SJCRH30 (cell line): Measurements from ENCODE around the gene KRTAP3-2. TPM values are rescaled to one million over a fixed set of nuclear protein-coding genes. Genes with fewer than 3 reads are reported as not detected.
A peak's percentile ranks its signal among the peaks of the same experiment; 100 is the strongest.
"Not testable (repeated sequence)": the region's sequence is repeated elsewhere in the genome, so short reads cannot be mapped to it uniquely, and the experiment has no call there.

Experiments used
- DNase-seq, 2 experiments: peaks; one replicate each; pipeline ENCODE4 v3.0.0-alpha.2; 2015 to 2020
- H3K27ac ChIP-seq: fragments of 250-450 bp; sonication (Bioruptor Pico); 2 replicates; pipeline ENCODE4 v1.5.1; 2020; ENCODE audit warnings: mild to moderate bottlenecking, moderate library complexity
- H3K27me3 ChIP-seq: fragments of 250-450 bp; sonication (Bioruptor Pico); 2 replicates; pipeline ENCODE4 v1.5.1; 2020; ENCODE audit warnings: mild to moderate bottlenecking, moderate library complexity
- H3K36me3 ChIP-seq: fragments of 250-450 bp; sonication (Bioruptor Pico); 2 replicates; pipeline ENCODE4 v1.5.1; 2020; ENCODE audit warnings: mild to moderate bottlenecking, moderate library complexity
- H3K4me1 ChIP-seq: fragments of 250-450 bp; sonication (Bioruptor Pico); 2 replicates; pipeline ENCODE4 v1.5.1; 2020; ENCODE audit warnings: mild to moderate bottlenecking, moderate library complexity
- H3K4me3 ChIP-seq: fragments of 250-450 bp; sonication (Bioruptor Pico); 2 replicates; pipeline ENCODE4 v1.5.1; 2020; ENCODE audit warnings: mild to moderate bottlenecking, moderate library complexity
- H3K9me3 ChIP-seq: fragments of 250-450 bp; sonication (Bioruptor Pico); replicated peaks from 2 replicates; pipeline ENCODE4 v1.5.1; 2020; ENCODE audit warnings: mild to moderate bottlenecking, moderate library complexity
- total RNA-seq: library from RNA; depleted of rRNA; stranded (reverse); fragments of >200 nt; shearing (Covaris generic); gene quantifications from 2 replicates; pipeline ENCODE4 v1.2.3, GENCODE V29; 2014; rRNA removed

KRTAP3-2 gene
- not detected in 2 replicates for total RNA-seq

DNA sequence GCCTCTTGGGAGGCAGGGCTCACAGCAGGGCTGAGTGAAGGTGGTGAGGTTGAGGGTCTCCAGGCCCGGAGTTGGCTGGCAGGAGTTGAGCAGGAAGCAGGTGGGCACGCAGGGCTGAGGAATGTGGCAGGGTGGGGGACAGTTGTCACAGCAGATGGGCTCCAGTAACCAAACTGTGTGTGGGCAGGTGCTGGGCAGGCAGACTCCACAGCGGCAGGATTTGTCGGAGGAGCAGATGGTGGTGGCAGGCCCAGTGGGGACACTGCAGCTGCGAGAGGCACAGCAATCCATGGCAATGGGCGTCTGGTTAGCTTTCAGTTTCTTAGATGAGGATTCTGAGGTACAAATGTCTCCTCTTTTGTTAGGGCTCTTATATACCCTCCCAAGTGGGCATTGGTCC is at the start of gene KRTAP3-2:
Gene KRTAP3-2 (minus strand): TSS at position 344 of the 400 bp plus-strand sequence. CDS start 53 bp downstream, at position 291.
- not testable (repeated sequence) for H3K27me3 ChIP-seq, DNase-seq, H3K27ac ChIP-seq, H3K4me1 ChIP-seq, H3K9me3 ChIP-seq, H3K4me3 ChIP-seq, H3K36me3 ChIP-seq

DNA sequence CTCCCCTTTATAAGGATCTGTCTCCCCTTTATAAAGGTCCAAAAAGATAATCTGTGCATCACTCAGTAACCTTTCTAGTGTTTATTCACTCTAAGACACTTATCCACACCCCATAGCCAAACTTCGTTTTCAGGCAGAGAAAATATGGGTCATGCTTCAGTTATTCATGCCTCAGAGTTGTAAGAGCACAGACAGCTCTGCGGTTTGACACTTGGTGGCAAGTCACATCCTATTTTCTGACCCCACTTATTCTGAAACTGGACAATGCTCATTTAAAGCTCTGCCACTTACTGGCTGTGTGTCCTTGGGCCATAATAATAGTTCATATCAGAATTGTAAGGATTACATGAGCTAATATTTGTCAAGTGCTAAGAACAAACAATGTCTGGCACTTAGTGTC is 49.4 kb upstream of the KRTAP3-2 start:
- Histone ChIP-seq H3K36me3 (no peaks in the 10 kb centered on the region), H3K9me3 (no peaks in the 10 kb centered on the region), H3K4me3 (no peak overlapping the region), H3K27ac (no peak overlapping the region), H3K27me3 (no peaks in the 10 kb centered on the region), H3K4me1 (peaks cover 3% of the 10 kb centered on the region)
- DNase-seq = no peak

DNA sequence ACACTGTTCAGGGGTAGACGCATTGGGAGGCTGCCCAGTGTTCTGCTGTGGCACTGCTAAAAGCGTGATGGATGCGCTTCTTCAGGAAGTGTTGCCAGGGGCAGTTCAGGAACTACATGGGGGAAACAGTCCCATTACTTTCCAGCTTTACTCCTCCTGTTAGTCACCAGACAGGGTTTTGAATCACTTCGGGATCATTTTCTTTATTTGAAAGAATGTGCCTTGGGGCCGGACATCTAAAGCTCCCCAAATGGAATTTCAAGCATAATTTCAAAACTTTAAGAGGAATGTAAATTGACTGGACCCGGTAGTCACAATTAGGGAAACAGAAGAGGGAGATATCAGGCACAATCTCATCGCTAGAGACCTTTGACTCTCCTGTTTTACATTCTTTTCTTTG is 48.7 kb upstream of the KRTAP3-2 start:
- Histone ChIP-seq H3K27ac (no peak overlapping the region), H3K4me3 (no peak overlapping the region), H3K9me3 (no peaks in the 10 kb centered on the region), H3K4me1 (peaks cover 3% of the 10 kb centered on the region), H3K27me3 (no peaks in the 10 kb centered on the region), H3K36me3 (no peaks in the 10 kb centered on the region)
- no peak for DNase-seq

DNA sequence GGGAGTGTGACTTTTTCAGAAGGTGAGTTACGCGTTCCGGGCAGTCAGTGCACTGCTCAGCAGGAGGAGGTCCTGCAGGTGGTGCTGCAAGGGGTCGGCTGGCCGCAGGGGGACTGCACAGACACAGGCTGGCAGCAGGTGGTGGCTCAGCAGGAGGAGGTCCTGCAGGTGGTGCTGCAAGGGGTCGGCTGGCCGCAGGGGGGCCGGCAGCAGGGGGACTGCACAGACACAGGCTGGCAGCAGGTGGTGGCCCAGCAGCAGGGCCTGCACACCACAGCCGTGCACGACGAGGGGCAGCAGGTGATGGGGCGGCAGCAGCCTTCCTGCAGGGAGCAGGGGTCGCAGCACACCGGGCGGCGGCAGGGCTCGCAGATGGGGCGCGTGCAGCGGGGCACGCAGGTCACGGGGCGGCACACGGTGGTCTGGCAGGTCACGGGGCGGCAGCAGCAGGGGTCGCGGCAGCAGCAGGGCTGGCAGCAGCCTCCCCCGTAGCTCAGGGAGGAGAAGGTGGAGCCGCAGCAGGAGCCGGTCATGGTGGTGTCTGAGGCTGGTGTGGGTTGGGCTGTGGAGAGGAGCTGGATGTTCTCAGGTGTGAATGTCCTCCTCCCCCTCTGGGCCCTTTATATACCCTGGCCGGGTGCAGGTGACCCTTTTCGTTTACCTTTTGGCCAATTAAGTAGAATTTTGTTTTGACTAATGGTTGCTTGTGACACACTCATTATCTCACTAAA is 47.2 kb upstream of the KRTAP3-2 start, which contains the start of gene KRTAP2-1:
Gene KRTAP2-1 (minus strand): TSS at position 582 of the 731 bp plus-strand sequence. CDS start 49 bp downstream, at position 533.
- DNase-seq, H3K4me1 ChIP-seq, H3K36me3 ChIP-seq, H3K4me3 ChIP-seq, H3K27me3 ChIP-seq, H3K9me3 ChIP-seq, H3K27ac ChIP-seq: not testable (repeated sequence)

DNA sequence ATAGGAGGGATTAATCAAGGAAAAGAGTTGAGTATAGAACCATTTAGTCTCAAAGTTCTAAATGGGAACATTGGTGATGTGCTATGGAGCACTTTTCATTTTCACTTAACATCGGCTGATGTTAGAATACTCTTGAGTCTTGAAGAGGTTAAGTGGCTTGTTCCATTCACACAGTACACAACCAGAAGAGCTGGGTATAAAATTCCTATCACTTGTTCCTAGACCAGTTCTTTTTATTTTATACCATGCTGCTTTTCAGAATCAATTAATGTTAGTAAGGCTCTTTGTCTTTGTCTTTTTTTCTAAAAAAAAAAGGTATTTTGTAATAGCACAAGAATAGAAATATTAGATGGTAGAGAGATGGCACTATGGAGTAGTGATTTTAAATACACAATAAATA is 43.2 kb upstream of the KRTAP3-2 start:
- H3K9me3 ChIP-seq = peaks cover 7% of the 10 kb centered on the region; the same call in 1 of the 2 replicates
- no peak overlapping the region for H3K4me3 ChIP-seq

DNA sequence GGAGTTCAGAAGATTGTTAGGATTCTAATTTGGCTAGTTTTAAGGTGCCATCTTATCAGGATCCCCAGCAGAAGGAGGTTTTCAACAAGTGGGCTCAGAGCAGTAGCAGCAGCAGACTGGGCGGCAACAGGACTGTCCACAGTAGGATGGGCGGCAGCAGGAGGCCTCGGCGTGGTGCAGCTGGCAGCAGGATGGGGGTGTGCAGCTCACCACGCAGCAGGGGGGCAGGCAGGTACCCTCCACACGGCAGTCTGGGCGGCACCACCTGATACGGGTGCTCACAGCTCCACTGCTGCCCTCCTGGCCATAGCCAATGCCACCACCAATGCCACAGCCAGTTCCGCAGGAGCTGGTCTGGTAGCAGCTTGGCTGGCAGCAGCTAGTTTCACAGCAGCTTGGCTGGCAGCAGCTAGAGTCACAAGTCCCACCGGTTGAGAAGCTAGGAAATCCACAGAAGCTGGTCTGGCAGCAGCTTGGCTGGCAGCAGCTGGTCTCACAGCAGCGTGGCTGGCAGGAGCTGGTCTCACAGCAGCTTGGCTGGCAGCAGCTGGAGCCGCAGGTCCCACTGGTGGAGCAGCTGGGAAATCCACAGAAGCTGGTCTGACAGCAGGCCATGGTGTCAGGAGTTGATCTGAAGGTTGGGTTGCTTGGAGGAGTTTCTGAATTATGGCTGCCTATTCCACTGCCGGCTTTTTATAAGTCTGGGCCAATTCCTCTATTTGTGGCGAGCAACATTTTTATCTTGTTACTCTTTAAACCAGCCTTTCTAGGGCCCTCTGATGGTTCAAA is 41.3 kb upstream of the KRTAP3-2 start, which contains the start of gene KRTAP1-1:
Gene KRTAP1-1 (minus strand): TSS at position 668 of the 789 bp plus-strand sequence. CDS start 53 bp downstream, at position 615.
- H3K4me3 ChIP-seq, H3K36me3 ChIP-seq, H3K27ac ChIP-seq, H3K27me3 ChIP-seq, H3K9me3 ChIP-seq, H3K4me1 ChIP-seq: not testable (repeated sequence)
- peak; percentile 18 to 25 for DNase-seq

More for the DNA sequence above, 43.2 kb upstream of the KRTAP3-2 start:
- Histone ChIP-seq H3K4me1 (no peaks in the 10 kb centered on the region; the same call in 1 of the 2 replicates), H3K36me3 (no peaks in the 10 kb centered on the region), H3K27ac (no peak overlapping the region), H3K27me3 (no peaks in the 10 kb centered on the region)
- no peak for DNase-seq

DNA sequence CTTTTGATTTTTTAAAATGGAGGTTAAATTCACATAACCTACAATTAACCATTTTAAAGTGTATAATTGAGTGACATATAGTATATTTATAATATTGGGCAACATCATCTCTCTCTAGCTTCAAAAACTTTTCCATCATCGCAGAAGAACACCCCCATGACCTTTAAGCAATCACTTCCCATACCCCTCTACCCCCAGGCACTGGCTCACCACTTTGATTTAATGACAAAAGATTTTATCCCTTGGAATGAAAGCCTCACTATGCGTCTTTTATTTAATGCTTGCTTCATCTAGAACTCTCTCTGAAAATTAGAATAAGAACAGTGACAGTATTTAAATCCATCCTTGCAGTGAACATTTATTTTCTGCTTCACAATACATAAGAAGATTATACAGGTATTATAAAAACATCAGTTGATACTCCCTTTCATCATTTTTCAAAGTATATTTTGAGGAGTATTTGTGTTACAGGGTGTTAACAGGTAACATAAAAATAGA is 38.2 kb upstream of the KRTAP3-2 start:
- no peaks in the 10 kb centered on the region; the same call in 1 of the 2 replicates for H3K4me1 ChIP-seq
- DNase-seq = no peak

DNA sequence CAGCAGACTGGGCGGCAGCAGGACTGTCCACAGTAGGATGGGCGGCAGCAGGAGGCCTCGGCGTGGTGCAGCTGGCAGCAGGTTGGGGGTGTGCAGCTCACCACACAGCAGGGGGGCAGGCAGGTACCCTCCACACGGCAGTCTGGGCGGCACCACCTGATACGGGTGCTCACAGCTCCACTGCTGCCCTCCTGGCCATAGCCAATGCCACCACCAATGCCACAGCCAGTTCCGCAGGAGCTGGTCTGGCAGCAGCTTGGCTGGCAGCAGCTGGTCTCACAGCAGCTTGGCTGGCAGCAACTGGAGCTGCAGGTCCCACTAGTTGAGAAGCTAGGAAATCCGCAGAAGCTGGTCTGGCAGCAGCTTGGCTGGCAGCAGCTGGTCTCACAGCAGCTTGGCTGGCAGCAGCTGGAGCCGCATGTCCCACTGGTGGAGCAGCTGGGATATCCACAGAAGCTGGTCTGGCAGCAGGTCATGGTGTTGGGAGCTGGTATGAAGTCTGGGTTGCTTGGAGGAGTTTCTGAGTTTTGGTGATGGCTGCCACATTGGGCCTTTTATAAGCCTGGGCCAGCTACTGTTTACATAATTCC is 34.7 kb upstream of the KRTAP3-2 start, which contains the start of gene KRTAP1-3:
Gene KRTAP1-3 (minus strand): TSS at position 529 of the 590 bp plus-strand sequence. CDS start 53 bp downstream, at position 476.
- not testable (repeated sequence) for H3K27ac ChIP-seq, H3K4me1 ChIP-seq, H3K9me3 ChIP-seq, H3K27me3 ChIP-seq, H3K36me3 ChIP-seq, H3K4me3 ChIP-seq
- DNase-seq = peak; percentile 25 to 32

More for the DNA sequence above, 38.2 kb upstream of the KRTAP3-2 start:
- Histone ChIP-seq H3K36me3 (no peaks in the 10 kb centered on the region), H3K9me3 (peaks cover 2% of the 10 kb centered on the region; the same call in 1 of the 2 replicates), H3K4me3 (no peak overlapping the region), H3K27ac (no peak overlapping the region), H3K27me3 (no peaks in the 10 kb centered on the region)

DNA sequence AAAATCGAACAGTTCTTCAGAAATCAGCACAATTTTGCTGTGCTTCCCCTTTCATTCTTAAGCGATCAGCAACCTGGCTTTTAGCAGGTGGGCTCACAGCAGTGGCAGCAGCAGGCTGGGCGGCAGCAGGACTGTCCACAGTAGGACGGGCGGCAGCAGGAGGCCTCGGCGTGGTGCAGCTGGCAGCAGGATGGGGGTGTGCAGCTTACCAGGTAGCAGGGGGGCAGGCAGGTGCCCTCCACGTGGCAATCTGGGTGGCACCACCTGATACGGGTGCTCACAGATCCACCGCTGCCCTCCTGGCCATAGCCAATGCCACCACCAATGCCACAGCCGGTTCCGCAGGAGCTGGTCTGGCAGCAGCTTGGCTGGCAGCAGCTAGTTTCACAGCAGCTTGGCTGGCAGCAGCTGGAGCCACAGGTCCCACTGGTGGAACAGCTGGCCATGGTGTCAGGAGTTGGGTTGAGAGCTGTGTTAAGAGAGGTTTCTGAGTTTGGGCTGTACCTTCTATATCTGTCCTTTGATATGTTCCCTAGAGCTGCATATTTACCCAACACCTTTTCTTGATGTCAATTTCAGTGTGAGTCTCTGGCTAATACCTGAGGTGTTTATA is 30.0 kb upstream of the KRTAP3-2 start, which contains the start of gene KRTAP1-4:
Gene KRTAP1-4 (minus strand): TSS at position 563 of the 613 bp plus-strand sequence. CDS start 117 bp downstream, at position 446.
- no peak for DNase-seq
- no peaks in the 10 kb centered on the region; the same call in 1 of the 2 replicates for H3K4me1 ChIP-seq
- no peaks in the 10 kb centered on the region for H3K36me3 ChIP-seq
- no peak within 1 kb of the TSS for H3K4me3 ChIP-seq
- no peak within 1 kb of the TSS for H3K27ac ChIP-seq
- H3K9me3 ChIP-seq = no peaks in the 10 kb centered on the region
- H3K27me3 ChIP-seq = no peaks in the 10 kb centered on the region

DNA sequence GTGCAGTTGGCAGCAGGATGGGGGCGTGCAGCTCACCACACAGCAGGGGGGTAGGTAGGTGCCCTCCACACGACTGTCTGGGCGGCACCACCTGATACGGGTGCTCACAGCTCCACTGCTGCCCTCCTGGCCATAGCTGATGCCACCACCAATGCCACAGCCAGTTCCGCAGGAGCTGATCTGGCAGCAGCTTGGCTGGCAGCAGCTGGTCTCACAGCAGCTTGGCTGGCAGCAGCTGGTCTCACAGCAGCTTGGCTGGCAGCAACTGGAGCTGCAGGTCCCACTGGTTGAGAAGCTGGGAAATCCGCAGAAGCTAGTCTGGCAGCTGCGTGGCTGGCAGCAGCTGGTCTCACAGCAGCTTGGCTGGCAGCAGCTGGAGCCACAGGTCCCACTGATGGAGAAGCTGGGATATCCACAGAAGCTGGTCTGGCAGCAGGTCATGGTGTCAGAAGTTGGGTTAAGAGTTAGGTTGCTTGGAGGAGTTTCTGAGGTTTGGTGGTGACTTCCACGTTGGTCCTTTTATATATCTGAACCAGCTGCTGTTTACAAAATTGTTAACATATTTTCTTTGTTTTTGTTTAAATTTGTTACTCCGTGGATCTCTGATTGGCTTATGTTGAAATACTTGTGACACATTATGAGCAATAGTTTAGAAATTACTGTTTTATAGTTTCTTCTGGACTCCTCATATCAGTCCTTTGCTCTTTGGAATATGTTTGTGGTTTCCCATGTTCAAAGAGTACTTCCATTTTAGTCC is 27.2 kb upstream of the KRTAP3-2 start, which contains the start of gene KRTAP1-5:
Gene KRTAP1-5 (minus strand): TSS at position 494 of the 757 bp plus-strand sequence. CDS start 53 bp downstream, at position 441.
- H3K9me3 ChIP-seq = 0 out of 2 replicates have a peak, but pooled peaks cover 5% of the 10 kb centered on the region
- no peaks in the 10 kb centered on the region for H3K4me1 ChIP-seq
- peak; percentile 24 to 36 for DNase-seq
- H3K4me3 ChIP-seq = no peak within 1 kb of the TSS
- no peaks in the 10 kb centered on the region for H3K36me3 ChIP-seq
- no peaks in the 10 kb centered on the region for H3K27me3 ChIP-seq
- no peak within 1 kb of the TSS for H3K27ac ChIP-seq

DNA sequence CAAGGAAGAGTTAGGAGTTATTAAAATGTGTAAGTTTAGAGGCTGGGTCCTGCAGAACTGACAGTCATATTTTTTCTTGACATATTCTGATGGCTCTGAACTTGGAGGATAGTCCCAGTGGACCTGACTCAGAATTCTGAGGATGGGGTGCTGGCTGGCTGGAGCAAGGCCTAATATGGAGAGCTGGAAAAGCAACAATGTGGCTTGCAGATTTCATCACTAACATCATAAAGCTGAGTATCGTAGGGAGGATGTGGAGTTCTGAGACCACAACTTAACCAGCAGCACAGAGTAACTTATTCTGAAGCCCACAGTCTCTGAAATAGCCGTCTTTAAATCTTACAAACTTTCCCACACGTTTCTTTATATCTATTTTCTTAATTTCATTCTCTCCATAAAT is 25.0 kb upstream of the KRTAP3-2 start:
- H3K27me3 ChIP-seq = no peaks in the 10 kb centered on the region
- H3K4me3 ChIP-seq = no peak overlapping the region
- no peak overlapping the region for H3K27ac ChIP-seq
- no peaks in the 10 kb centered on the region for H3K4me1 ChIP-seq
- no peaks in the 10 kb centered on the region for H3K36me3 ChIP-seq
- no peak for DNase-seq
- H3K9me3 ChIP-seq = 0 out of 2 replicates have a peak, but pooled peaks cover 5% of the 10 kb centered on the region

DNA sequence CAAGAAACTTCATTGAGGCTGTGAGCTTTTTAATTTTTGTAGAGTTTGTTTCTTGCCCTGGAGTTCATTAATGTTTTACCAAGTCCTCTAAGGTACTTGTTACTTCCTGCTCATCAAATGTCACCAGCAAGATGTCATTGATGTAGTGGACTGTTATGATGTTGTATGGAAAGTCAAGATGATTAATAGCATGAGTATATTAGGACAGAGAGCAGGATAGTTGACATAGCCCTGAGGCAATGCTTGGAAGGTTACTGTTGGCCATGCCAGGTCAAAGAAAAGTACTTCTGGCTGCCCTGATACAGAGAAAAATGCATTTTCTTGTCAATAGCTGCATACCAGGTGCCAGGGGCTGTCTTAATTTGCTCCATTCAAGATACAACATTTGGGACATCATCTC is 20.6 kb upstream of the KRTAP3-2 start:
- no peaks in the 10 kb centered on the region for H3K36me3 ChIP-seq
- no peak overlapping the region for H3K4me3 ChIP-seq
- 0 out of 2 replicates have a peak, but pooled peaks cover 5% of the 10 kb centered on the region for H3K9me3 ChIP-seq
- no peaks in the 10 kb centered on the region for H3K4me1 ChIP-seq
- no peak for DNase-seq
- no peak overlapping the region for H3K27ac ChIP-seq
- H3K27me3 ChIP-seq = no peaks in the 10 kb centered on the region

DNA sequence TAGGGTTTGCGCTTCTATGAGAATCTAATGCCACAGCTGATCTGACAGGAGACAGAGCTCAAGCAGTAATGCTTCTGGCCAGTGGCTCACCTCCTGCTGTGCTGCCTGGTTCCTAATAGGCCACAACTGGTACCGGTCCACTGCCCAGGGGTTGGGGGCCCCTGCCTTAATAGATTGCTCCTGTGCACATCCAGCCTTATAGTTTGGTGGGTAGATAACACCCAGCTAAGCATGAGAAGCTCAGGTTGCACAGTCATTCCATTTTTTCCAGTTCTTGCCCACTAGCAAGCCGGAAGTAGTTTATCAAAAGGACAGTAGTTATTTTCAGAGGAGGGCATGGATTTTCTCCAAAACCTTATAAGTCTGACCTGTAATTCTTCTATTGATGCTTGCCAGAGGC is 19.7 kb upstream of the KRTAP3-2 start:
- Histone ChIP-seq H3K4me3 (no peak overlapping the region), H3K27me3 (no peaks in the 10 kb centered on the region), H3K9me3 (0 out of 2 replicates have a peak, but pooled peaks cover 5% of the 10 kb centered on the region), H3K36me3 (no peaks in the 10 kb centered on the region), H3K4me1 (no peaks in the 10 kb centered on the region), H3K27ac (no peak overlapping the region)
- DNase-seq = no peak
